GM12878 (cell line): ENCODE measurements around the gene MGAT4B. TPM values are rescaled to one million over a fixed set of nuclear protein-coding genes. Genes with fewer than 3 reads are reported as not detected.

Experiments
- ATAC-seq: fragments of 200-7000 bp; cut with Tn5 transposase; 3 replicates; pipeline ENCODE4 v1.9.1; 2020; ENCODE audit warnings: mild to moderate bottlenecking, moderate library complexity
- BruUV-seq: library from RNA; stranded (reverse); fragments of 400-500 nt; replicated peaks from 2 replicates; lab custom pipeline; 2021; lab: Mats Ljungman, UMichigan
- CTCF ChIA-PET: fragments of 300-600 bp; sonication (Branson Sonifier 250); formaldehyde crosslinking; extraction: SDS; loops from one replicate; lab custom pipeline; 2021; ENCODE audit warnings: inconsistent platforms; lab: Yijun Ruan, JAX
- POLR2A ChIA-PET: fragments of 350-600 bp; formaldehyde crosslinking; extraction: SDS; loops from one replicate; lab custom pipeline; 2021; ENCODE audit warnings: inconsistent platforms; lab: Charles Lee
- RAD21 ChIA-PET: fragments of 300-600 bp; sonication (Branson Sonifier 250); formaldehyde crosslinking; loops from one replicate; lab custom pipeline; 2023; ENCODE audit warnings: antibody characterized with exemption; ENCODE audit not compliant: unreplicated experiment; lab: Charles Lee
- SMC1A ChIA-PET: fragments of 300-600 bp; sonication (Branson Sonifier 250); formaldehyde crosslinking; loops from one replicate; lab custom pipeline; 2023; ENCODE audit not compliant: unreplicated experiment, uncharacterized antibody; lab: Charles Lee
- DNase-seq: peaks from one replicate; pipeline ENCODE4 v3.0.0-alpha.2; 2011; ENCODE audit warnings: low read depth, low spot score
- FAIRE-seq: peaks from 3 replicates; lab custom pipeline; 2011; peaks lifted over from hg19 to GRCh38; lab: Jason Lieb, UNC
- H2AFZ ChIP-seq: 2 replicates; pipeline ENCODE4 v1.6.0; 2011; ENCODE audit warnings: low read depth, low read length, control low read depth; ENCODE audit not compliant: control insufficient read depth
- H3K27ac ChIP-seq: 2 replicates; pipeline ENCODE4 v1.5.1; 2011; ENCODE audit warnings: control low read depth; ENCODE audit not compliant: control insufficient read depth, insufficient read depth
- H3K27me3 ChIP-seq, 2 experiments: replicated peaks in 1 of 2; 2 replicates each; pipeline versions ENCODE4 v1.6.0 to v1.6.1; 2011; ENCODE audit warnings: low read length in 1 of 2; ENCODE audit not compliant: control insufficient read depth in 2 of 2, insufficient read depth in 2 of 2
- H3K36me3 ChIP-seq, 2 experiments: 2 replicates each; pipeline ENCODE4 v1.5.1; 2011; ENCODE audit warnings: low read length in 1 of 2; ENCODE audit not compliant: control insufficient read depth in 2 of 2, insufficient read depth in 2 of 2
- H3K4me1 ChIP-seq: 2 replicates; pipeline ENCODE4 v1.6.1; 2011; ENCODE audit warnings: mild to moderate bottlenecking, low read length, moderate library complexity, mixed read lengths; ENCODE audit not compliant: control insufficient read depth, insufficient read depth
- H3K4me2 ChIP-seq: 2 replicates; pipeline ENCODE4 v1.6.0; 2011; ENCODE audit warnings: control low read depth; ENCODE audit not compliant: control insufficient read depth, insufficient read depth
- H3K4me3 ChIP-seq: fragments of 200-600 bp; sonication (generic); 2 replicates; pipeline ENCODE4 v1.5.1; 2016
- H3K79me2 ChIP-seq: 2 replicates; pipeline ENCODE4 v1.6.0; 2011; ENCODE audit warnings: low read length; ENCODE audit not compliant: control insufficient read depth, insufficient read depth
- H3K9ac ChIP-seq: 2 replicates; pipeline ENCODE4 v1.8.0; 2011; ENCODE audit warnings: low read length, control low read depth, mixed read lengths; ENCODE audit not compliant: control insufficient read depth, insufficient read depth
- H3K9me3 ChIP-seq: replicated peaks from 3 replicates; pipeline ENCODE4 v1.5.1; 2011; ENCODE audit warnings: mild to moderate bottlenecking, low read length; ENCODE audit not compliant: control insufficient read depth, insufficient read depth
- H4K20me1 ChIP-seq: 2 replicates; pipeline ENCODE4 v1.6.0; 2011; ENCODE audit not compliant: control insufficient read depth, insufficient read depth
- HDGF ChIP-seq: fragments of 450-650 bp; IDR thresholded peaks from 2 replicates; pipeline ENCODE4 v1.6.1; 2016; ENCODE audit warnings: antibody characterized with exemption
- RUNX3 ChIP-seq: IDR thresholded peaks from 2 replicates; pipeline ENCODE4 v1.6.1; 2012; ENCODE audit warnings: low read length, inconsistent platforms
- SPI1 ChIP-seq: IDR thresholded peaks from 2 replicates; pipeline ENCODE4 v1.6.1; 2011; ENCODE audit warnings: low read depth, mild to moderate bottlenecking, low read length, moderate library complexity, borderline replicate concordance; ENCODE audit not compliant: insufficient read depth
- WGBS: methylation state at CpG from one replicate; pipeline ENCODE4 v1.1.6; 2016; ENCODE audit warnings: low lambda C conversion rate; ENCODE audit not compliant: insufficient replicate concordance, insufficient coverage; ENCODE audit errors: missing lambda C conversion rate; 5-methylcytosine and 5-hydroxymethylcytosine counted together
- in situ Hi-C: fragments of 300-500 bp; cut with MboI; formaldehyde crosslinking; loops from 9 replicates; pipeline ENCODE4 v1.14.3; 2018; ENCODE audit warnings: mixed read lengths
- intact Hi-C: fragments of 100-400 bp; cut with micrococcal nuclease; formaldehyde crosslinking; loops from one replicate; pipeline ENCODE4 v1.14.2; 2022; ENCODE audit not compliant: unreplicated experiment
- polyA plus RNA-seq, 11 experiments: library from polyadenylated mRNA; depleted of rRNA in 4 of 11; unstranded in 6 of 11; stranded (reverse) in 5 of 11; fragments of >200 nt; fragmentation: Nextera tagmentation in 4 of 11; fragmentation: Illumina TruSeq in 1 of 11; extraction: Ambion mirVana in 4 of 11; extraction: Trizol in 1 of 11; gene quantifications; 1 replicate in 1 of 11; 2 replicates in 10 of 11; pipeline versions ENCODE4 v1.2.1 to v1.2.3, GENCODE V29; 2011 to 2016; ENCODE audit warnings: inconsistent platforms in 2 of 11, missing spikeins in 2 of 11, low read depth in 1 of 11
- total RNA-seq, 4 experiments: library from RNA; depleted of rRNA in 3 of 4; stranded (reverse); fragments of >200 nt in 3 of 4; fragmentation: Illumina TruSeq in 1 of 4; extraction: Trizol in 1 of 4; gene quantifications; 2 replicates each; pipeline versions ENCODE4 v1.2.1 to v1.2.3, GENCODE V29; 2013 to 2021
- TF ChIP-seq, protein P1 (sequence below): IDR thresholded peaks from 2 replicates; pipeline ENCODE4 v1.6.1; 2011; ENCODE audit warnings: low read depth, mild to moderate bottlenecking, low read length, moderate library complexity, borderline replicate concordance; ENCODE audit errors: extremely low read depth

MGAT4B gene
- total and polyA plus RNA-seq, 10 of the 15 experiments (the other 5 are each of a cell fraction or from before 2014, with no cell fraction given), result 0.60 to 82.5 (median 34.4) TPM; not detected in 1

DNA sequence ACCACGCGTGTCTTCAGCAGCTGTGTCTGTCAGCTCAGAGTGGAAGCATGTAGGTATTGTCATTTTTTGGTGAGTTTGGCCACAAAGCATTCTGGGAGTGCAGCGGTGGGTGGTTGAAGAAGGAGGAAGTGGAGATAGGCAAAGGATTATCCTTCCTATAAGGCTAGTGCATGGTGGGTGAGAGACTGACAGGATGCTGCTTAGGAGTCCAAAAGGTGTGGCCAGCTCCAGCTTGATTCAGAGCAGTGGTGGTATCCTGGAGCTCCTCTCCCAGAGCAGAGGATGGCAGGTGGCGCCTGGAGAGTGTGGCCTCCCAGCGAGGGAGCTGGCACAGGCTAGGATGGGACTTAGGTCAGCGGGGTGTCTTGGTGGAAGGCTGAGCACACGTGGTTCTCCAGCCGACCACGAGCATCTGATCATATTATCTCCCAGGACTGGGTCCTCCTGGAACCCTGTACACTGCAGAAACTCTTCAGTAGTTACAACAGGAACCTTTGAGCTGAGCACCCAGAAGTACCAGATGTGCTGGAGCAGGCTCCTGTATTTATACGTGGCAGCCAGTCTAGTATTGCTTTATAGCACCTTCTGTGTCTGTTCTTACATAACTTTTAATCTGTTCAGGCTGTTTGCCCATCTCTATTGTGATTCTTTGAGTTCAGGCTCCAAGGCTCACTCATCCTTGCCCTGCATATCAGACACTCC lies 44.4 kb downstream of the MGAT4B start:
- peak overlapping the region; percentile 30; the same call in 1 of the 2 replicates for H3K4me2 ChIP-seq
- ChIA-PET POLR2A (interaction anchor here (1.0 to 2.3 kb wide), 3 partner anchors 30 to 64 kb away, joined by 3 to 6 read pairs (median 5); partner anchors contain the start of genes MAML1 and SQSTM1), CTCF (interaction anchor here (0.6 to 2.6 kb wide), 33 partner anchors 8 to 528 kb away, joined by 3 to 25 read pairs (median 5); partner anchors contain the start of genes LTC4S and MAML1)
- BruUV-seq, result no TSS peak
- H3K27ac ChIP-seq, result peak overlapping the region; percentile 27
- H3K9ac ChIP-seq, result no peak overlapping the region
- in situ Hi-C loops, result no loop called here
- no peaks in the 10 kb centered on the region for H3K9me3 ChIP-seq
- TF ChIP-seq RUNX3 (peak; percentile 32; the same call in 1 of the 2 replicates), SPI1 (peak; percentile 83), HDGF (no peak)
- TF ChIP-seq, protein P1, sequence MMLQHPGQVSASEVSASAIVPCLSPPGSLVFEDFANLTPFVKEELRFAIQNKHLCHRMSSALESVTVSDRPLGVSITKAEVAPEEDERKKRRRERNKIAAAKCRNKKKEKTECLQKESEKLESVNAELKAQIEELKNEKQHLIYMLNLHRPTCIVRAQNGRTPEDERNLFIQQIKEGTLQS, result no peak
- TF ChIP-seq, all 136 proteins: peak for 2
- ATAC-seq (peak; percentile 72), DNase-seq (peak; percentile 12), FAIRE-seq (no peak)
- no peak overlapping the region for H2AFZ ChIP-seq
- ChIA-PET SMC1A (interaction anchor here (0.6 to 1.7 kb wide), 11 partner anchors 21 to 160 kb away, joined by 3 to 5 read pairs (median 3); partner anchors contain the start of genes LTC4S and MAML1), RAD21 (interaction anchor here (1.0 to 2.0 kb wide), 8 partner anchors 22 to 330 kb away, joined by 3 to 9 read pairs (median 6); partner anchors contain the start of genes HNRNPH1 and MAML1)
- peaks cover 3 to 14% of the 10 kb centered on the region in 2 experiments; a peak in 3 of 4 replicates for H3K36me3 ChIP-seq
- no peak overlapping the region for H3K4me3 ChIP-seq
- H4K20me1 ChIP-seq, result peaks cover 4% of the 10 kb centered on the region; the same call in 1 of the 2 replicates
- peaks cover 30% of the 10 kb centered on the region for H3K4me1 ChIP-seq
- 37% methylated on average over 10 of the region's 10 CpGs for WGBS
- no peaks in the 10 kb centered on the region for H3K27me3 ChIP-seq
- intact Hi-C loops, result loop anchor here (5.0 to 10.0 kb wide), 2 partner anchors 35 to 213 kb away; no protein-coding TSS in a partner anchor
- H3K79me2 ChIP-seq, result peaks cover 40% of the 10 kb centered on the region
